Measurements from ENCODE around the gene ARF6.

DNA sequence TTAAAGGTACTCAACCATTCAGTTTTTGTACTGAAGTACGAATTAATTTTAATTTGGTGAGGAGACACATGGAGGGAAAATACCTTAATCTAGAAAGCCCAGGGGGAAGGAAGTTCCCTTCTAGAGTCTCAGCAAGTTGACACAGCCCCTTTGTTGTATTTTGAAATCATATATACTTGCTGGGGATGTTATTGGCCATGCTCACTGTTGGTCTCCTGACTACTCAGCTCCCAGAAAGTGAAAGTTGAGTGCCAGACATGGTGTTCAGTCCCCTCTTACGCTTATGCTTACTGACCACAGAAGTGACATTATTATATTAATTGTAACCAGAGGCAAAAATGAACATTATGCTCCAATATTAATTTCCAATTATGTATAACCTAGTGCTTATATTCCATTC is 28.1 kb downstream of the ARF6 start:
- TF ChIP-seq, protein P1, sequence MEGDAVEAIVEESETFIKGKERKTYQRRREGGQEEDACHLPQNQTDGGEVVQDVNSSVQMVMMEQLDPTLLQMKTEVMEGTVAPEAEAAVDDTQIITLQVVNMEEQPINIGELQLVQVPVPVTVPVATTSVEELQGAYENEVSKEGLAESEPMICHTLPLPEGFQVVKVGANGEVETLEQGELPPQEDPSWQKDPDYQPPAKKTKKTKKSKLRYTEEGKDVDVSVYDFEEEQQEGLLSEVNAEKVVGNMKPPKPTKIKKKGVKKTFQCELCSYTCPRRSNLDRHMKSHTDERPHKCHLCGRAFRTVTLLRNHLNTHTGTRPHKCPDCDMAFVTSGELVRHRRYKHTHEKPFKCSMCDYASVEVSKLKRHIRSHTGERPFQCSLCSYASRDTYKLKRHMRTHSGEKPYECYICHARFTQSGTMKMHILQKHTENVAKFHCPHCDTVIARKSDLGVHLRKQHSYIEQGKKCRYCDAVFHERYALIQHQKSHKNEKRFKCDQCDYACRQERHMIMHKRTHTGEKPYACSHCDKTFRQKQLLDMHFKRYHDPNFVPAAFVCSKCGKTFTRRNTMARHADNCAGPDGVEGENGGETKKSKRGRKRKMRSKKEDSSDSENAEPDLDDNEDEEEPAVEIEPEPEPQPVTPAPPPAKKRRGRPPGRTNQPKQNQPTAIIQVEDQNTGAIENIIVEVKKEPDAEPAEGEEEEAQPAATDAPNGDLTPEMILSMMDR (IDR thresholded peaks at IDR 0.05): no peak
- TF ChIP-seq, protein P2, sequence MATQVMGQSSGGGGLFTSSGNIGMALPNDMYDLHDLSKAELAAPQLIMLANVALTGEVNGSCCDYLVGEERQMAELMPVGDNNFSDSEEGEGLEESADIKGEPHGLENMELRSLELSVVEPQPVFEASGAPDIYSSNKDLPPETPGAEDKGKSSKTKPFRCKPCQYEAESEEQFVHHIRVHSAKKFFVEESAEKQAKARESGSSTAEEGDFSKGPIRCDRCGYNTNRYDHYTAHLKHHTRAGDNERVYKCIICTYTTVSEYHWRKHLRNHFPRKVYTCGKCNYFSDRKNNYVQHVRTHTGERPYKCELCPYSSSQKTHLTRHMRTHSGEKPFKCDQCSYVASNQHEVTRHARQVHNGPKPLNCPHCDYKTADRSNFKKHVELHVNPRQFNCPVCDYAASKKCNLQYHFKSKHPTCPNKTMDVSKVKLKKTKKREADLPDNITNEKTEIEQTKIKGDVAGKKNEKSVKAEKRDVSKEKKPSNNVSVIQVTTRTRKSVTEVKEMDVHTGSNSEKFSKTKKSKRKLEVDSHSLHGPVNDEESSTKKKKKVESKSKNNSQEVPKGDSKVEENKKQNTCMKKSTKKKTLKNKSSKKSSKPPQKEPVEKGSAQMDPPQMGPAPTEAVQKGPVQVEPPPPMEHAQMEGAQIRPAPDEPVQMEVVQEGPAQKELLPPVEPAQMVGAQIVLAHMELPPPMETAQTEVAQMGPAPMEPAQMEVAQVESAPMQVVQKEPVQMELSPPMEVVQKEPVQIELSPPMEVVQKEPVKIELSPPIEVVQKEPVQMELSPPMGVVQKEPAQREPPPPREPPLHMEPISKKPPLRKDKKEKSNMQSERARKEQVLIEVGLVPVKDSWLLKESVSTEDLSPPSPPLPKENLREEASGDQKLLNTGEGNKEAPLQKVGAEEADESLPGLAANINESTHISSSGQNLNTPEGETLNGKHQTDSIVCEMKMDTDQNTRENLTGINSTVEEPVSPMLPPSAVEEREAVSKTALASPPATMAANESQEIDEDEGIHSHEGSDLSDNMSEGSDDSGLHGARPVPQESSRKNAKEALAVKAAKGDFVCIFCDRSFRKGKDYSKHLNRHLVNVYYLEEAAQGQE (IDR thresholded peaks at IDR 0.05; ENCODE audit: insufficient read depth in 1 of 2, low read depth in 2 of 2, low read length in 1 of 2): no peak
- TF ChIP-seq POLR2AphosphoS5 (IDR thresholded peaks at IDR 0.05; ENCODE audit: low read depth, low read length): no peak

Data from Panc1 (cell line).